SK-N-SH (cell line): ENCODE results near the gene PEF1. TPM values are rescaled to one million over a fixed set of nuclear protein-coding genes. Genes with fewer than 3 reads are reported as not detected.
A peak's percentile ranks its signal among the peaks of the same experiment; 100 is the strongest.

Source experiments
- CTCF ChIA-PET: fragments of 300-600, 350-600 bp; formaldehyde crosslinking; extraction: SDS; loops from one replicate; lab custom pipeline; 2021; lab: Yijun Ruan, JAX
- POLR2A ChIA-PET: fragments of 350-600 bp; sonication (Branson Sonifier 250); formaldehyde crosslinking; extraction: SDS; loops from one replicate; lab custom pipeline; 2020; ENCODE audit warnings: antibody characterized with exemption, inconsistent platforms; lab: Yijun Ruan, JAX
- DNase-seq: peaks from one replicate; pipeline ENCODE4 v3.0.0; 2012
- H2AFZ ChIP-seq: fragments of 200-600 bp; sonication (generic); 2 replicates; pipeline ENCODE4 v1.8.1; 2016; ENCODE audit warnings: antibody characterized with exemption, mild to moderate bottlenecking, low read depth
- H3F3A ChIP-seq: fragments of 200-600 bp; sonication (generic); replicated peaks from 2 replicates; pipeline ENCODE3; 2016; ENCODE audit warnings: antibody characterized with exemption, mild to moderate bottlenecking; ENCODE audit not compliant: insufficient read depth
- H3K27ac ChIP-seq, 2 experiments: fragments of 200-500 bp in 1 of 2; fragments of 200-600 bp in 1 of 2; sonication (Bioruptor generic) in 1 of 2; sonication (generic), shearing (Covaris generic) in 1 of 2; 2 replicates each; pipeline versions ENCODE4 v1.5.1 to v1.6.1; 2014 to 2016; ENCODE audit warnings: low read depth in 2 of 2, inconsistent platforms in 1 of 2, low read length in 1 of 2, mild to moderate bottlenecking in 1 of 2, mixed read lengths in 1 of 2
- H3K27me3 ChIP-seq: fragments of 200-600 bp; sonication (generic), shearing (Covaris generic); 2 replicates; pipeline ENCODE4 v1.6.1; 2016; ENCODE audit warnings: mixed run types; ENCODE audit not compliant: insufficient read depth
- H3K36me3 ChIP-seq, 2 experiments: fragments of 200-500 bp in 1 of 2; fragments of 200-600 bp in 1 of 2; sonication (Bioruptor generic) in 1 of 2; sonication (generic) in 1 of 2; replicated peaks in 1 of 2; 2 replicates each; pipeline versions ENCODE3 to v1.5.1; 2014 to 2016; ENCODE audit warnings: low read length in 1 of 2, mild to moderate bottlenecking in 1 of 2; ENCODE audit not compliant: insufficient read depth in 2 of 2, control insufficient read depth in 1 of 2
- H3K4me1 ChIP-seq, 2 experiments: fragments of 200-500 bp in 1 of 2; fragments of 200-600 bp in 1 of 2; sonication (Bioruptor generic) in 1 of 2; sonication (generic), shearing (Covaris generic) in 1 of 2; 2 replicates each; pipeline versions ENCODE4 v1.5.1 to v1.6.1; 2014 to 2016; ENCODE audit warnings: low read depth in 1 of 2, low read length in 1 of 2, mixed run types in 1 of 2; ENCODE audit not compliant: insufficient read depth in 2 of 2, control insufficient read depth in 1 of 2
- H3K4me2 ChIP-seq: fragments of 200-600 bp; sonication (generic), shearing (Covaris generic); 2 replicates; pipeline ENCODE4 v1.6.1; 2017; ENCODE audit warnings: mixed run types
- H3K4me3 ChIP-seq, 2 experiments: fragments of 200-500 bp in 1 of 2; fragments of 200-600 bp in 1 of 2; sonication (Bioruptor generic) in 1 of 2; sonication (generic), shearing (Covaris generic) in 1 of 2; 2 replicates each; pipeline versions ENCODE4 v1.5.1 to v1.8.1; 2014 to 2016; ENCODE audit warnings: low read depth in 2 of 2, inconsistent platforms in 1 of 2, low read length in 1 of 2, mild to moderate bottlenecking in 1 of 2, mixed read lengths in 1 of 2, moderate library complexity in 1 of 2
- H3K79me2 ChIP-seq: fragments of 200-600 bp; sonication (generic); 2 replicates; pipeline ENCODE4 v1.8.1; 2017; ENCODE audit warnings: mild to moderate bottlenecking; ENCODE audit not compliant: insufficient read depth
- H3K9ac ChIP-seq: fragments of 200-600 bp; sonication (generic); 2 replicates; pipeline ENCODE4 v1.6.1; 2017; ENCODE audit warnings: mixed run types
- H3K9me2 ChIP-seq: fragments of 200-600 bp; sonication (generic); 2 replicates; pipeline ENCODE4 v1.6.1; 2017; ENCODE audit warnings: mixed run types
- H3K9me3 ChIP-seq: fragments of 200-600 bp; sonication (generic); 2 replicates; pipeline ENCODE4 v1.6.1; 2017; ENCODE audit warnings: mixed run types, mild to moderate bottlenecking, moderate library complexity
- H4K20me1 ChIP-seq: fragments of 200-600 bp; sonication (generic); 2 replicates; pipeline ENCODE4 v1.6.1; 2017; ENCODE audit warnings: mild to moderate bottlenecking, mixed run types; ENCODE audit not compliant: insufficient read depth
- ELF1 ChIP-seq: IDR thresholded peaks from 2 replicates; pipeline ENCODE4 v1.4.0; 2012
- EP300 ChIP-seq, 2 experiments: IDR thresholded peaks; 2 replicates each; pipeline versions ENCODE4 v1.4.0 to v1.6.1; 2012; ENCODE audit warnings: borderline replicate concordance in 1 of 2, low read depth in 1 of 2, low read length in 1 of 2
- EZH2phosphoT487 ChIP-seq: fragments of 200-600 bp; sonication (generic); IDR thresholded peaks from 2 replicates; pipeline ENCODE4 v1.6.1; 2017; ENCODE audit warnings: low read depth, mixed run types, mild to moderate bottlenecking, antibody characterized with exemption, moderate library complexity, borderline replicate concordance
- FOXJ3 ChIP-seq: sonication (generic); formaldehyde crosslinking; IDR thresholded peaks from 2 replicates; pipeline ENCODE4 v1.5.1; 2020; ENCODE audit warnings: mild to moderate bottlenecking, missing genetic modification reagents
- FOXM1 ChIP-seq: IDR thresholded peaks from 2 replicates; pipeline ENCODE4 v1.4.0; 2012; ENCODE audit warnings: low read depth, mild to moderate bottlenecking
- GABPA ChIP-seq: IDR thresholded peaks from 2 replicates; pipeline ENCODE4 v1.4.0; 2012; ENCODE audit warnings: low read depth, mild to moderate bottlenecking
- JUND ChIP-seq: IDR thresholded peaks from 2 replicates; pipeline ENCODE4 v1.4.0; 2012
- MAX ChIP-seq: IDR thresholded peaks from 2 replicates; pipeline ENCODE4 v1.4.0; 2012; ENCODE audit warnings: low read depth
- NFIC ChIP-seq: IDR thresholded peaks from 2 replicates; pipeline ENCODE4 v1.4.0; 2012; ENCODE audit warnings: borderline replicate concordance
- RCOR1 ChIP-seq: fragments of 150-350 bp; IDR thresholded peaks from 2 replicates; pipeline ENCODE4 v1.6.1; 2017; ENCODE audit warnings: antibody characterized with exemption, low read length
- REST ChIP-seq: IDR thresholded peaks from 2 replicates; pipeline ENCODE4 v1.6.1; 2012; ENCODE audit warnings: mild to moderate bottlenecking, low read depth, low read length, moderate library complexity
- RXRA ChIP-seq: IDR thresholded peaks from 2 replicates; pipeline ENCODE4 v1.4.0; 2012; ENCODE audit warnings: low read depth, mild to moderate bottlenecking, borderline replicate concordance
- SMC3 ChIP-seq: IDR thresholded peaks from 2 replicates; pipeline ENCODE4 v1.6.1; 2012; ENCODE audit warnings: low read depth, low read length, improper control_type of control experiment
- TEAD4 ChIP-seq: IDR thresholded peaks from 2 replicates; pipeline ENCODE4 v1.4.0; 2012; ENCODE audit warnings: mild to moderate bottlenecking, borderline replicate concordance; ENCODE audit not compliant: insufficient read depth
- USF2 ChIP-seq: fragments of 150-350 bp; IDR thresholded peaks from 2 replicates; pipeline ENCODE4 v1.6.1; 2017; ENCODE audit warnings: antibody characterized with exemption, low read length, low read depth, borderline replicate concordance
- WGBS: methylation state at CpG from one replicate; pipeline ENCODE4 v1.1.6; 2017; ENCODE audit warnings: low lambda C conversion rate; 5-methylcytosine and 5-hydroxymethylcytosine counted together
- polyA plus RNA-seq, 3 experiments: library from polyadenylated mRNA; depleted of rRNA; stranded (reverse); fragments of >200 nt; gene quantifications; 2 replicates each; pipeline ENCODE4 v1.2.3, GENCODE V29; 2012

PEF1 gene
- polyA plus RNA-seq, 1 of the 3 experiments (the other 2 are of a cell fraction), result 51.9 TPM

GRCh38 chr1:31623365-31623764 lies 21.3 kb downstream of the PEF1 start:
- H3F3A ChIP-seq, result no peaks in the 10 kb centered on the region
- no peak overlapping the region for H3K4me2 ChIP-seq
- H3K9ac ChIP-seq, result no peak overlapping the region
- no peaks in the 10 kb centered on the region for H3K9me2 ChIP-seq
- H3K4me1 ChIP-seq, result peaks cover 5 to 37% of the 10 kb centered on the region in 2 experiments; a peak in 3 of 4 replicates
- no peak overlapping the region for H2AFZ ChIP-seq
- ChIA-PET POLR2A (no interaction called here), CTCF (interaction anchor here (1.0 to 3.4 kb wide), 3 partner anchors 17 to 126 kb away, joined by 3 to 11 read pairs (median 3); no protein-coding TSS in a partner anchor)
- H3K79me2 ChIP-seq, result no peaks in the 10 kb centered on the region
- H4K20me1 ChIP-seq, result 0 out of 2 replicates have a peak, but pooled peaks cover 2% of the 10 kb centered on the region
- DNase-seq, result no peak
- H3K36me3 ChIP-seq, result no peaks in the 10 kb centered on the region
- H3K9me3 ChIP-seq, result no peaks in the 10 kb centered on the region
- TF ChIP-seq REST (peak; percentile 59; the same call in 1 of the 2 replicates), JUND (no peak)
- H3K4me3 ChIP-seq, result no peak overlapping the region
- no peaks in the 10 kb centered on the region for H3K27me3 ChIP-seq
- 93% methylated on average over 10 of the region's 12 CpGs for WGBS
- no peak overlapping the region for H3K27ac ChIP-seq

GRCh38 chr1:31621847-31622730 lies 22.6 kb downstream of the PEF1 start:
- WGBS, result 88% methylated on average over 9 of the region's 15 CpGs
- Histone ChIP-seq H3K9me3 (no peaks in the 10 kb centered on the region), H2AFZ (no peak overlapping the region), H3K9ac (no peak overlapping the region), H3K4me1 (peaks cover 5 to 27% of the 10 kb centered on the region in 2 experiments; a peak in 3 of 4 replicates), H3K9me2 (no peaks in the 10 kb centered on the region), H3K4me3 (no peak overlapping the region), H4K20me1 (no peaks in the 10 kb centered on the region), H3K4me2 (no peak overlapping the region), H3K27ac (no peak overlapping the region), H3F3A (no peaks in the 10 kb centered on the region), H3K27me3 (no peaks in the 10 kb centered on the region), H3K36me3 (no peaks in the 10 kb centered on the region), H3K79me2 (no peaks in the 10 kb centered on the region)
- no peak for DNase-seq
- ChIA-PET POLR2A (no interaction called here), CTCF (interaction anchor here (0.6 to 1.9 kb wide), 5 partner anchors 34 to 167 kb away, joined by 3 to 6 read pairs (median 4); no protein-coding TSS in a partner anchor)
- TF ChIP-seq SMC3, result no peak
- no peak for TF ChIP-seq EP300 (IDR thresholded peaks at IDR 0.05; ENCODE audit: borderline replicate concordance in 1 of 2, low read depth in 1 of 2, low read length in 1 of 2)
- no peak for TF ChIP-seq USF2
- TF ChIP-seq TEAD4, result no peak
- TF ChIP-seq FOXJ3 (CRISPR knock-in tag), result no peak
- no peak for TF ChIP-seq MAX
- TF ChIP-seq EZH2phosphoT487, result no peak
- no peak for TF ChIP-seq GABPA
- TF ChIP-seq RCOR1, result no peak
- TF ChIP-seq ELF1, result no peak
- no peak for TF ChIP-seq NFIC
- TF ChIP-seq RXRA, result no peak
- TF ChIP-seq FOXM1, result no peak
